Medulla oblongata (tissue), 1 donor: ENCODE measurements around the gene CKAP5.
"Not testable (repeated sequence)": the region's sequence is repeated elsewhere in the genome, so short reads cannot be mapped to it uniquely, and the experiment has no call there.

Source experiments
- DNase-seq: peaks from one replicate; pipeline ENCODE4 v3.0.0-alpha.2; 2015; ENCODE audit errors: extremely low spot score

CKAP5 gene

GRCh38 chr11:46855167-46855566 lies 9.1 kb upstream of the CKAP5 start:
- no peak for DNase-seq

GRCh38 chr11:46850829-46851380 lies 4.8 kb upstream of the CKAP5 start:
- DNase-seq = no peak

- no peak for DNase-seq
Measured at GRCh38 chr11:46849631-46850030, 3.6 kb upstream of the CKAP5 start.

GRCh38 chr11:46846510-46846830 lies 390 bp upstream of the CKAP5 start:
- no peak for DNase-seq

- peak; percentile 12 for DNase-seq
Measured at GRCh38 chr11:46845440-46845739, 690 bp downstream of the CKAP5 start.

- no peak for DNase-seq
Measured at GRCh38 chr11:46840116-46840515, 6.0 kb downstream of the CKAP5 start.

GRCh38 chr11:46838501-46838900 lies 7.6 kb downstream of the CKAP5 start:
- DNase-seq = no peak

GRCh38 chr11:46837860-46838259 lies 8.2 kb downstream of the CKAP5 start:
- DNase-seq = no peak

GRCh38 chr11:46836870-46837269 lies 9.2 kb downstream of the CKAP5 start:
- no peak for DNase-seq

- DNase-seq = no peak
Measured at GRCh38 chr11:46836431-46836830, 9.6 kb downstream of the CKAP5 start.

- DNase-seq = no peak
Measured at GRCh38 chr11:46835897-46836296, 10.2 kb downstream of the CKAP5 start.

- no peak for DNase-seq
Measured at GRCh38 chr11:46834821-46835220, 11.3 kb downstream of the CKAP5 start.

- DNase-seq = no peak
Measured at GRCh38 chr11:46832511-46833214, 13.4 kb downstream of the CKAP5 start.

- DNase-seq = no peak
Measured at GRCh38 chr11:46827995-46828394, 18.1 kb downstream of the CKAP5 start.

- DNase-seq = peak; percentile 86
Measured at GRCh38 chr11:46826310-46827044, 19.6 kb downstream of the CKAP5 start.

GRCh38 chr11:46808799-46809431 lies 37.2 kb downstream of the CKAP5 start:
- peak; percentile 15 for DNase-seq

- no peak for DNase-seq
Measured at GRCh38 chr11:46801694-46802470, 44.2 kb downstream of the CKAP5 start.

- no peak for DNase-seq
Measured at GRCh38 chr11:46800177-46800576, 45.9 kb downstream of the CKAP5 start.

GRCh38 chr11:46799725-46800124 lies 46.4 kb downstream of the CKAP5 start:
- DNase-seq = not testable (repeated sequence)

- DNase-seq = no peak
Measured at GRCh38 chr11:46778416-46778815, 67.7 kb downstream of the CKAP5 start.

- DNase-seq = no peak
Measured at GRCh38 chr11:46776878-46777277, 69.2 kb downstream of the CKAP5 start.

- no peak for DNase-seq
Measured at GRCh38 chr11:46769636-46770221, 76.4 kb downstream of the CKAP5 start.
